AML-193 (cell line): ENCODE data around the gene ARHGEF7.

Source experiments
- DNase-seq, 2 experiments: peaks; one replicate each; lab custom pipeline; 2025; lab: John Stamatoyannopoulos, UW

ARHGEF7 gene

GRCh38 chr13:111219950-111220349, 104.8 kb downstream of the ARHGEF7 start:
- DNase-seq, result no peak

- no peak for DNase-seq
Observed at GRCh38 chr13:111225166-111225565, 110.1 kb downstream of the ARHGEF7 start.

DNA sequence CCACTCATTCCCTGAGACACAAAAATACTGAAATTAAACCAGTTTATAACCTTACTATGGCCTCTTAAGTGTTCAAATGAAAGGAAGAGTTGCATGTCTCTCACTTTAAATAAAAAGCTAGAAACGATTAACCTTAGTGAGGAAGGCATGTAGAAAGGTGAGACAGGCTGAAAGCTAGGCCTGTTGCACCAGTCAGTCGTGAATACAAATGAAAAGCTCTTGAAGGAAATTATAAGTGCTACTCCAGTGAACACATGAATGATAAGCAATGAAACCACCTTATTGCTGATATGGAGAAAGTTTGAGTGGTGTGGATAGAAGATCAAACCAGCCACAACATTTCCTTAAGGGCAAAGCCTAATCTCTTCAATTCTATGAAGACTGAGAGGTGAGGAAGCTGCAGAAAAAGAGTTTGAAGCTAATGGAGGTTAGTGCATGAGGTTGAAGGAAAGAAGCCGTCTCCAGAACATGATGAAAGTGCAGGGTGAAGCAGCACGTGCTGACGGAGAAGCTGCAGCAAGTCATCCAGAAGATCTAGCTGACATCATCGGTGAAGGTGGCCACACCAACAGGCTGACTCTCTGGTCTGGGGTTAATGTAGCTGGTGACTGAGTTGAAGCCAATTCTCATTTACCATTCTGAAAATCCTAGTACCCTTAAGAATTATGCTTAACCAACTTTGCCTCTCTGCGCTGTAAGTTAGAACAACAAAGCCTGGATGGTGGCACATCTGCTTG, 110.9 kb downstream of the ARHGEF7 start:
- no peak for DNase-seq

DNA sequence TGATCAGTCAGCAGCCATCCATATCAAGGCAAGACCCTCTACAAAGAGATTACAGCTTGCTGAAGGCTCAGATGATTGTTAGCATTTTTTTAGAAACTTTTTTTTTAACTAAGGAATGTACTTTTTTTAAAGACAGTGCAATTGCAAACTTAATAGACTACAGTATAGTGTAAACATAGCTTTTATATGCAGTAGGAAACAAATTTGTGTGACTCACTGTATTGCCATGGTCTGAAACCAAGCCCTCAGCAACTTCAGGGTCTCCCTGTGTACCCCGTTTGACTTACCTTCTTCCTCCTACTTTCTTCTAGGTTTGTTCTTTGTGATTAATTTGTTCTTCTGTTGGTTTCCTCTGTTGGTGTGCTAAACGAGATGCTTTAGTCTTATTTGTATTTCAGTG, 112.3 kb downstream of the ARHGEF7 start:
- DNase-seq, result no peak

DNA sequence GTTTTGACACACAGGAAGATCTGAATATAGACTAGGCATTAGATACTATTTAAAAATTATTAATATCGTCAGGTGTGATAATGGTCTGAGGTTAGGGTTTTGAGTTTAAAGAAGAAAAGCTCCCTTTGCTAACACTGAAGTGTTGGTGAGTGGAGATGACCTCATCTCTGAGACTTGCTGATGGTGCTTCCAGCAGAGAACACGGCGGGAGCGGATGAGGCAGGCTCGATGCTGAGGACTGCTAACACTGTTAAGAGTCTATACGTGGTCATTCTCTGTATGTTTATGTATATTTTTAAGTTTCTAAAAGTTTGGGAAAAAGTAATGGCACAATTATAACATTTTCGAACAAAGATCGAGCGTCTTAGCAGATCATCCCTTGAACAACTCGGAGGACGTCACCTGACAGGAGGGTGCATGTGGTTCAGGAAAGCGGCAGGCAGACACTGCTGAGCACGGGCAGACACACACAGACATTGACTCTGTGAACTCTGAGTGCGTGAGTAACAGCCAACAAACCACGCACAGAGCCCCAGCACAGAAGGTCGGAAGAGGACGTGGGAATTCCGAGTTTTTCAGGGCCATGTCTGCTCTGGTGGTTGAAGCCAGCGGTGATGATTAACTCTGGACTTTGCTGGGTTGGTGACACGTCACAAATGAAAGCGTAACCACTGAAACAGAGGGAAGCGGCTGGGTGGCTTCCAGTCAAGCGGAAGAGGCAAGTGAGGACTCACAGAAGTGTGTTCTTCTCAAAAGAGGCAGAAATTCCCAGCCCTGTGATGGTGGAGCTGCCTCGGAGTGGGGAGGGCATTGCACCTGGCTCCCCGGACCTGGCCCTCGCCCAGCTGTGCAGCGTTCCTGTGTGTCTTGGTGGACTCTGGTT, 113.4 kb downstream of the ARHGEF7 start:
- no peak for DNase-seq

- no peak for DNase-seq
Observed at GRCh38 chr13:111230385-111230930, 115.3 kb downstream of the ARHGEF7 start.

GRCh38 chr13:111232191-111232590, 117.1 kb downstream of the ARHGEF7 start:
- DNase-seq, result no peak

GRCh38 chr13:111233080-111233479, 118.0 kb downstream of the ARHGEF7 start:
- no peak for DNase-seq

DNA sequence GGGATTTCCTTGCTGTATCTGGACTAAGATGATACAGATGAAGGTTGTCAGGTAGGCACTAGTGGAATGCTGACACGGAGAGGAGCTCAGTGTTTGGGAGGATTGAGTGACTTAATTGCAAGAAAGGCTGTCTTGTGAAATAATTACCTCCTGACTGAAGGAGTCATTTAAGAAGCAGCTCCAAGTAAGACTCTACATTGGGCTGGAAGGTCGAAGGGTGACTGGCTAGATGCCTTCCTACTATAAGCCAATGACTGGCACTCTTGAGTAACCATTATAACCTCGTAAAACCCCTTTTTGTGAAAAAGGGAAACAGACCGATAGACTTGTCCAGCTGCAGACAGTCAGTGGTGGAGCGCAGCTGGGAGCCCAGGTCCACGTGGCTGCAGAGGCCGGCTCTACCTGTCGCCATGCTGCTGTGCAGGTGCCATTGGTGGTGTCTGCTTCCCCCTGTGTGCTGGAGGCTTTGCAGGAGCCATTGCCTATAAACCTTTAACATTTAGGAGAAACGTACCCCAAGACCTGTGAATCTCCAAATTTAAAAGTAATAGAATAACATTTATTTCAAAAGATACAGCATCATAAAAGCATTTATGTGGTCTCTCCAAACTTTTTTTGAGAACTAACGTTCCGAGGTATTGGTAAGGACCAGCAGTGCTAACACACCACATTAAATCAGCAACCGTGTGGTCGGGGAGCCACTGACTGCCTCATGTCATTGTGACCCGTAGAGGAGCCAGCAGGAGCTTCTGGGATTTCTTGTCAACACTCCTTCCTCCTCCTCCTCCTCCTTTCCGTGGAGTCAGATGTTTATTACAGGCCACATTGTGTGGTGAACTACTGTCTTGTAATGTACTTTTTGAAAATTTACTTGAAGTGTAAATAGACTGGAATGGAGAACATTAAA, 124.9 kb downstream of the ARHGEF7 start:
- DNase-seq, result no peak

DNA sequence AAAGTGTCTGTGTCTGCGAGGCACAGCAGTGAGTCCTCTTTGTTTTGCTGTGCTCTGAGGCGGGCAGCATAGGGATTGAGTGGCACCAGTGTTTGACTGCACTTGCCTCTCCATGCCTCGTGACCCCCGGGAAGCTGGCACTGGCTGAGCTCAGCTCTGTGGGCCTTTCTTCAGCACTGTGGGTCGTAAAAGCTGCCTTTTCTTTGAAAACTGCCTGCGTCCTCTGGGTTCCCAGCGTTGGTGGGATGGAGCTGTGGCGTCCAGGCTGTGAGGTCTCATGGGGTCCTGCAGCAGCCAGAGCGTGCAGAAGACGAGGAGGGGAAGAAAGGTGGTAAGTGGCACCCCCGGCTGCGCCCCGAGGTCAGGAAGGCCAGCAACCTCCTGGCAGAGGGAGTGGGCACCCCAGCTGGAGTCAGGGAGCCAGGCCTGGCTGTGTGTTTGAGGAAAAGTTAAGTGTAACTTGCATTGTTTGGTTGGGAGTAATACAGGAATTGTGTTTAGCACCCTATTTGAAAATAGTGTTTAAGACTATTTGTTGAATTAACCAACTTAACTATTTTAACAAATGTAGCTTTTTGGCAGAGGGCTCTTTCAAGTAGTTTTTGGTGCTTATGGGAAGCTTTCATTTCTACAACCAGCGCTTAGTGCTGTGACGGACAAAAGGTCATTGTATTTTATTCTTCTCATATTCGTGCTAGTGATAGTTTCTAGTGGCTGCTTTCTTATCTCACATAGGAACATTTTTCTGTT, 126.1 kb downstream of the ARHGEF7 start:
- DNase-seq, result no peak

GRCh38 chr13:111241862-111242261, 126.8 kb downstream of the ARHGEF7 start:
- no peak for DNase-seq

GRCh38 chr13:111242585-111242984, 127.5 kb downstream of the ARHGEF7 start:
- no peak for DNase-seq

DNA sequence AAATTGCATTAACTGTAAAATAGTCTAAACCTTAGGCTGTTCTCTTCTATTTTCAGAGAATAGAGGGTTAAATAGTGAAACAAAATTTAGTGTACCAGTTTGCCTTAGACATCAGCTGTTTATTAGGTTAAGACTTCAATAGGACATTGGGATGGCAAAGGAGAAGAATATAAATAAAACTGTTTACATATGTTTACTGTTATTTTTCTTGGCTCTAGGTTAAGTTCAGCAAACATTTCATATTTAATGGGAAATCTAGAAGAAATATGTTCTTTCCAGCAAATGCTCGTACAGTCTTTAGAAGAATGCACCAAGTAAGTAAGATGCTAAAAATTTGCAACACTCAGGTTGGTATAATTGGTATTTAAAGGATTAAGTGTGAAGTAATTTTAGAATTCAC, 128.9 kb downstream of the ARHGEF7 start:
- DNase-seq, result no peak

DNA sequence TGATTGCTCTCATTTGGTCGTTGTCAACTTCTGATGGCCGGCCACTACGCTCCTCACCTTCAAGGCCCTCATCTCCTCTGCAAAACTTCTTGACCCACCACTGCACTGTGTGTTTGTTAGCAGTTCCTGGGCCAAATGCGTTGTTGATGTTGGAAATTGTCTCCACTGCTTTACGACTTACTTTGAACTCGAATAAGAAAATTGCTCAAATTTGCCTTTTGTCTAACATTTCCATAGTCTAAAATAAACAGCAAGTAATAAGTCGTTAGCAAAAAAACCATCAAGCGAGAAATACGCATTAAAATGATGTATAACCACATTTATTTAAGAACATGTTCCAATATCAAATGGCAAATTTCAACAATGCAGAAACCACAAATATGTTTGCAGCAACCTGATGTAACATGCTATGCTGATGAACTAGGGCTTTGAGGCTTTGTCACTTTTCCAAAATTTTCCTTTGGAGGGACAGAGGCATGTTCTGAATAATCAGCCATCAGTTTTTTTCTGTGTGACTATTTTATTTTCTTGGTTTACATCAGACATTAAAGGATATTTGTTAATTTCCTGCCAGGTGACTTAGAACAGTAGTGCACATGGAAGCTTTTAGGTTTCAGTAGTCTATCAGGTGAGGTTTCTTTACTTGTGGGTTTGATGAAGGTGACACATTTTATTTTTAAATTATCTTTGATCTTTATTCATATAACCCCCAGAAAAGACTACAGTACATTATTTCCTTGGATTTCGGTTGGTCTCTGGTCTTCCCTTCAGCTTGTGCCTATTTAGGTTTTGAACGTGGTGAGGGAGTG, 130.7 kb downstream of the ARHGEF7 start:
- DNase-seq, result no peak

DNA sequence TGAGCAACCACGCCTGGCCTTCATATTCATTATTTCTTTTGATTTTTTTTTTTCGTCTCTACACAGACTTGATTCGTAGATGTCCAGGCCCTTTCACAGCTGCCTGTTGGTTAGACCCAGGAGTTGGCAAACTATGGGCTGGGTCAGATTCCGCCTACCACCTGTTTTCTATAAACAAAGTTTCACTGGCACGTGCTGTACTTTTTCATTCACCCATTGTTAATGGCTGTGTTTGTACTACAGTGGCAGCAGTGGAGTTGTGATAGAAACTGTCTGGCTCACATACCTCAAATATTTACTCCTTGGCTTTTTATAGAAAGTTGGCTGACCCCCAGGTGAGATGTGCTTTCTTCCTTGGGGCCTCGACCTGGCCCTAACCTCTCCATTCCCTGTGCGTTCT, 132.4 kb downstream of the ARHGEF7 start:
- DNase-seq, result no peak

- no peak for DNase-seq
Observed at GRCh38 chr13:111248822-111249221, 133.7 kb downstream of the ARHGEF7 start.

DNA sequence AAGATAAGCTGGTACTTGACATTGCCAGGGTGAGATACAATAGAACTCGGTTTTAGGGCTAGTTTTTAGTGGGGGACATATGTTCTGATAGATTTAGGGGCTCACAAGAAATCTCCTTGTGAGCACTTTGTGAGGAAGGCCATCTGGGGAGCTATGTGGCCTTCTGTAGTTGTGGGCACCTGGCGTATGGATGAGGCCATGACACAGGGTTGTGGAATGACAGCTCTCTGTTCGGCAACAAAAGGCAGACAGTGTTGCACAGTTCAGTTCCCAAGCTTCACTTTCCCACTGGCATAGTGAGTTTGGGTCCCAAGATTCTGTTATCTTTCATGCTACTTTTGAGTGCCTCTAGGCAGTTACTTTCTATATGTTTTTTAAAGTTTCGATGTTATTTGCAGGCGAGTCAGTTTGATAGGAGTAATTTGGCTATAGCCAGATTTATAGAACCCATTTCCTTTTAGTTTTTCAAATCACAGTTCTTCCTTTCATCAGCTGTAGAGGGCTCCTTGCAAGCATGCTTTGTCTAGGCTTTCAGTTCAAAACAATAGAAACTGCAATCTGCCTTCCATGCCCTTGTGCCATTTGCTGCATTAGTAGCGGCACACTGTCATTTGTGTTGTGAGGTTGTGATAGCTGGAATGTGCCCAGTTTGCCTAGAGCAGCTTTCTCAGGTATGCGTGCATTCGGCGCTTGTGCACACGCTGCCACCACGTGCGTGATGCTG, 134.7 kb downstream of the ARHGEF7 start:
- DNase-seq, result no peak

DNA sequence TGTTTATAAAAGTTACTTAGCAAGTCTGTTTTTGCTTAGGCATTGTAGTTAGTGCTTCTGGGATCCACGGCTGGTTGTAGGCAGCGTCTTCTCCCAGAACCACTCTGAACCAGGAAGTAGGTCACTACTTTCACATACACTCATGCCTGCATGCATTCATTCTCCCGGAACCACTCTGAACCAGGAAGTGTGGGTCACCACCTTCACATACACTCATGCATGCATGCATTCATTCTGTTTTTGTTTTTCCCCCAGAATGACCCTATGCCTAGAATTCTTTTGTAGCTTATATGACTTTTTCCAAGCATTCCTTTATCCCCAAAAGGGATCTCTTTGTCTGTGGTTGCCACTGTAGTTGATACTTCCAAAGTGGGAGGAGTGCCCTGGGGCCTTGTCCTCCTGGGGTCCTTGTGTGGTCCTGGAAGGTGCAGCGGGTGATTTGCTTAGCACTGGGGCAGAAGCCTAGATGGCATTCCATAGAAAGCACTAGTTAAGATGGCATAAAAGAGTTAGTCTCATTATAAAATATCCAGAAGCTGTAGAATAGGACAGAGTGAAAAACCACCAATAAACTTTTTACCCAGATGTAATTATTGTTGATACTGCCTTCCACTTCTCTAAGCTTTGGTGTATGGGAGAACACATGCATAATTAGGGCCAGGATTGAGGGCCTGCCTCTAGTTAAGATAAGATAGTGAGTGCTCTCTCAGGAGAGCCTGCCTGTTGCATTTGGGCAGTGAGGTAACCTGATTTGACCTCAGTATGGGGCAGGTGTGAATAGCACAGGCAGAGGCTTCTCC, 136.7 kb downstream of the ARHGEF7 start:
- DNase-seq, result no peak
